Measurements from ENCODE around the gene KASH5.
A peak's percentile ranks its signal among the peaks of the same experiment; 100 is the strongest.
"Not testable (repeated sequence)": the region's sequence is repeated elsewhere in the genome, so short reads cannot be mapped to it uniquely, and the experiment has no call there.

The KASH5 gene

DNA sequence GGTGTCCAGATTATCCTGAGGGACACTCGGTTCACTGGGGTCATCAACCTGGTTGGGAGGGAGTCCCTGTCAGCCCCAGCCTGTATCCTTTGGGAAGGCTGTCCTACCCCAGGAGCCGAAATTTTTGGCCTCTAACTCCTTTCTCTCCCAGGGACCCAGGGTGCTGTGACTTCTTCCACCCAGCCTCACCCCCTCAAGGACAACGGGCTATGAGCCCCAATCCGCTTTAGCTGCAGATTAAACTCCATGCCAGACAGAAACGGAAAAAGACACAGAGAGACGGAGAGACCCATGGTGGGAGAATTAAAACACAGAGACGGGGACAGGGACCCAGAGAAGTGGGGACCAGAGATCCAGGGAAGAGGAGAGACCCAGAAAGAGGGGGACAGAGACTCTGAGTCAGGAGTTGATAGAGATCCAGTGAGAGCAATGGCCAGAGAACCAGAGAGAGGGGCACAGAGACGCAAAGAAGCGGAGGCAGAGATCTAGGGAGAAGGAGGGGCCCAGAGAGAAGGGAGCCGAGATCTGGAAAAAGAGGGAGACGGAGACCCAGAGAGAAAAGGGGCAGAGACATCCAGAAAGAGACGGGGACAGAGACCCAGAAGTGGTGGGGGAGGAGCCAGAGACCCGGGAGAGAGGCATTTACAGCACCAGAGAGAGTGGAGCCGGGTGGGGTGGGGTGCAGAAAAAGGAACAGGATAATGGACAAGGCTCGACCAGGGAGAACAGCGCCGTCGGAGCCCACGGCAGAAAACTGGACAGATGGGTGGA lies 52.6 kb downstream of the KASH5 start:
- peaks cover 25 to 38% (median 30%) of the 10 kb centered on the region in 10 experiments for H3K4me1 ChIP-seq
- peaks cover 69 to 74% (median 70%) of the 10 kb centered on the region in 11 experiments for H3K27me3 ChIP-seq
- H3K9me3 ChIP-seq (replicated peaks in 1 of 11): peaks cover 0 to 9% (median 0%) of the 10 kb centered on the region in 11 experiments; a peak in 3 of 22 replicates
- H3K4me3 ChIP-seq: peak overlapping the region; percentile 38 to 77 (median 52); a peak in 17 of 20 replicates
- no peaks in the 10 kb centered on the region for H3K36me3 ChIP-seq
- peaks cover 0 to 26% (median 4%) of the 10 kb centered on the region in 11 experiments; a peak in 6 of 22 replicates for H4K20me1 ChIP-seq
- H3K4me2 ChIP-seq: peak overlapping the region; percentile 66 to 98 (median 79)
- no peak for TF ChIP-seq Cebpa-rat (IDR thresholded peaks at IDR 0.05)
- 0 out of 22 replicates have a peak overlapping the region, but pooled peaks of 1 of the 11 experiments have one; percentile 3 for H3K9ac ChIP-seq
- H3K27ac ChIP-seq: no peak overlapping the region

DNA sequence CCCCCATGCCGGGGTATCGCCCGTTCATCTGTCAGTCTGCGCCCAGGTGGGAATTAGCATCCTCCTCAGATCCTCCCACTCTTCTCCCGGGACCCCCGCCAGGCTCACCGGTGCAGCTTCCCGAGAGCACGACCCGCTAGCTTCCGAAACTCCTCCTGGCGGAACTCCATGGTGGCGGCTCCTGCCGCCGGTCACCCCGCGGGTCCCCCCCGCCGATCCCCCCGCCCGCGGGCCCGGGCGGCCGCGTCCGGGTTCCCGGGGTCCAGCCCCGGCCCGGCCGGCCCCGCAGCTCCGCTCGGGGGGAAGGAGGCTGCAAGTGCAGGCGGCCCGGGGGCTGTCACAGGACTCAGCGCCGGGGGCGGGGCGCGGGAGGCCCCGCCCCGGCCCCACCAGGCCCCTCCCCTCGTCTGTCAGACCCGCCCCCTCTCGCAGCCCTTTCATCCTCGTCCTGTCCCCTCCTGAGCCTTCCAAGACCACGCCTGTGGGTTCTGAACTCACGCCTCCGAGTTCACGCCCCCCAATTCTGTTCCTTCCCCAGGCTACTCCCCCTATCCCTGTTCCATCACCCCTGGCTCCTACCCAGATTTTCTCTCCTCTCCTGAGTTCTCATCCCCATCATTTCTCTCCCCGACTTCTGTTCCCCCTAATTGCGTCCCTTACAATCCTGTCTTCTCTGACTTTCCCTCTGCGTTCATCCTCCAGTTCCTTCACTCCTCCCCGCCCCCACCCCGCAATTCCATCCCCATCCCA lies 53.3 kb downstream of the KASH5 start, which contains the start of gene SLC17A7:
Gene SLC17A7 (minus strand): TSS at position 318 of the 750 bp plus-strand sequence. CDS start 148 bp downstream, at position 170.
- Histone ChIP-seq H3K9ac (peak within 1 kb of the TSS in 1 of 11 experiments; percentile 3; a peak in 1 of 22 replicates), H3K27me3 (peaks cover 61 to 66% (median 62%) of the 10 kb centered on the region in 11 experiments), H3K36me3 (peaks cover 0 to 6% (median 2%) of the 10 kb centered on the region in 11 experiments; a peak in 10 of 22 replicates), H3K9me3 (replicated peaks in 1 of 11) (peaks cover 0 to 3% (median 0%) of the 10 kb centered on the region in 11 experiments; a peak in 2 of 22 replicates), H3K4me2 (peak within 1 kb of the TSS; percentile 66 to 98 (median 79)), H3K4me3 (peak within 1 kb of the TSS; percentile 49 to 77 (median 65); a peak in 19 of 20 replicates), H3K27ac (no peak within 1 kb of the TSS), H4K20me1 (peaks cover 0 to 20% (median 6%) of the 10 kb centered on the region in 11 experiments; a peak in 8 of 22 replicates), H3K4me1 (peaks cover 32 to 45% (median 36%) of the 10 kb centered on the region in 10 experiments)
- TF ChIP-seq Cebpa-rat (IDR thresholded peaks at IDR 0.05): no peak

DNA sequence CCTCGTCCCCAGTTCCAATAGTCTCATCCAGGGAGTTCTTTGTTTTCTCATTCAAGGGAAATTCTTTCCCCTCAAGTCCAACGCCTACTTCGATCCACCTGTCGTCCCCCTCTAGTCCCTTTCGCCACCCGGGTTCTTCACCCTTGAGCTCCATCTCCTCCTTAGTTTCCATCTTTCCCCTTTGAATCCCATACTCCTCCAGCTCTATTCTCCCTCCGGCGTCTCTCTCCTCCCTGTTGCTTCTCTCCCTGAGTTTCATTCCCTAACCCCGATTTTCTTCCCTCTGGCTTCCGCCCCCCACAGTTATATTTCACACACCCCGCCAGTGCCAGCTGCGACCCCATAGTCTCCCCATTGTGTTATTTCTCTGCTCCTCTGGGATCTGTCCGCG lies 53.9 kb downstream of the KASH5 start:
- peaks cover 38 to 51% (median 41%) of the 10 kb centered on the region in 10 experiments for H3K4me1 ChIP-seq
- no peak overlapping the region for H3K9ac ChIP-seq
- peaks cover 56 to 60% (median 57%) of the 10 kb centered on the region in 11 experiments for H3K27me3 ChIP-seq
- TF ChIP-seq Cebpa-rat (IDR thresholded peaks at IDR 0.05): no peak
- H4K20me1 ChIP-seq: peaks cover 0 to 25% (median 8%) of the 10 kb centered on the region in 11 experiments; a peak in 9 of 22 replicates
- H3K9me3 ChIP-seq (replicated peaks in 1 of 11): no peaks in the 10 kb centered on the region
- H3K4me2 ChIP-seq: peak overlapping the region; percentile 66 to 98 (median 79)
- H3K27ac ChIP-seq: no peak overlapping the region
- H3K4me3 ChIP-seq: peak overlapping the region; percentile 36 to 77 (median 65); a peak in 15 of 20 replicates
- peaks cover 3 to 11% (median 8%) of the 10 kb centered on the region in 11 experiments; a peak in 16 of 22 replicates for H3K36me3 ChIP-seq

DNA sequence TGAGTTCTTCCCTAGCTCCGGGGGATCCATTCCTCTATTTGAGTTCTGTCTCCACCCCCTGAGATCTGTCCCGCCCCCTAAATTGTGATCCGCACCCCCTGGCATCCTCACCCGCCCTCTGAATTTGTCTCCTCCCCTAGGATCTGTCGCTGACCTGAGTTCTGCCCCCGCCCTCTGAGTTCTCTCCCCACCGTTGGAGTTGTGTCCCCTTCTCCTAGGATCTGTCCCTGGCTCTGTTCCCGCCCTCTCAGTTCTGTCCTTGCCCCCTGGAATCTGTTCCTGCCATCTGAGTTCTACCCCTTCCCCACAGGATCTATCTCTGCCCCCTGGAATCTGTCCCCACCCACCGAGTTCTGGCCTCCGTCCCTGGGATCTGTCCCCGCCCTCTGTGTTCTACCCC lies 54.3 kb downstream of the KASH5 start:
- H3K4me3 ChIP-seq: peak overlapping the region; percentile 36 to 77 (median 65); a peak in 17 of 20 replicates
- TF ChIP-seq Cebpa-rat (IDR thresholded peaks at IDR 0.05): no peak
- peaks cover 6 to 15% (median 11%) of the 10 kb centered on the region in 11 experiments; a peak in 18 of 22 replicates for H3K36me3 ChIP-seq
- no peaks in the 10 kb centered on the region for H3K9me3 ChIP-seq (replicated peaks in 1 of 11)
- no peak overlapping the region; a peak in 1 of 22 replicates for H3K9ac ChIP-seq
- H3K4me2 ChIP-seq: peak overlapping the region; percentile 66 to 98 (median 79)
- H3K27ac ChIP-seq: no peak overlapping the region
- peaks cover 0 to 28% (median 12%) of the 10 kb centered on the region in 11 experiments; a peak in 9 of 22 replicates for H4K20me1 ChIP-seq
- H3K4me1 ChIP-seq: peaks cover 42 to 55% (median 45%) of the 10 kb centered on the region in 10 experiments
- peaks cover 52 to 56% (median 53%) of the 10 kb centered on the region in 11 experiments for H3K27me3 ChIP-seq

DNA sequence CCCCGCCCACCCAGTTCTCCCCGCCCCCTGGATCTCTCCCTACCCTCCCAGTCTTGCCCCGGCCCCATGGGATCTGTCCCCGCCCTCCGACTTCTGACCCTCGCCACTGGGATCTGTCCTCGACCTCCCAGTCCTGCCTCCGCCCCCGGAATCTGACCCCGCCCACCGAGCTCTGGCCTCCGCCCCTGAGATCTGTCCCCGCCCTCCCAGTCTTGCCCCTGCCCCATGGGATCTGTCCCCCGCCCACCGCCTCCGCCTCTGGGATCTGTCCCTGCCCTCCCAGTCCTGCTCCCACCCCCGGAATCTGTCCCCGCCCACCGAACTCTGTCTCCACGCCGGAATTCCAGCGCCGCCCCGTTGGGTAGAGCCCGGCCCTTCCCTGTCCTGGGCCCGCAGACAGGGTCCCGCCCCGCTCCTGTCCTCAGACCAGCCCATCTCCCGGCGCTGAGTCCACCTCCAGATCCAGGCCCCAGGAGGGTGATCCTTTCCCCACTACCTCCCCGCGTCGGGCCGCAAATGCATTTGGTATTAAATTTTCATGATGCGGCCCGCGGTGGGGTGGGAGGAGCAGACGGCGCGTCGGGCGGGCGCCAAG lies 54.8 kb downstream of the KASH5 start:
- Histone ChIP-seq H3K4me3 (peak overlapping the region; percentile 62 to 77 (median 68)), H3K27ac (peak overlapping the region in 10 of 11 experiments; percentile 4 to 67 (median 51); a peak in 19 of 22 replicates), H3K4me2 (peak overlapping the region; percentile 78 to 98 (median 94)), H3K36me3 (peaks cover 6 to 21% (median 15%) of the 10 kb centered on the region in 11 experiments; a peak in 20 of 22 replicates), H3K4me1 (peaks cover 47 to 60% (median 50%) of the 10 kb centered on the region in 10 experiments), H3K27me3 (peaks cover 46 to 51% (median 48%) of the 10 kb centered on the region in 11 experiments), H3K9me3 (replicated peaks in 1 of 11) (no peaks in the 10 kb centered on the region), H4K20me1 (peaks cover 0 to 31% (median 15%) of the 10 kb centered on the region in 11 experiments; a peak in 10 of 22 replicates), H3K9ac (peak overlapping the region; percentile 63 to 77 (median 74))
- no peak for TF ChIP-seq Cebpa-rat (IDR thresholded peaks at IDR 0.05)

DNA sequence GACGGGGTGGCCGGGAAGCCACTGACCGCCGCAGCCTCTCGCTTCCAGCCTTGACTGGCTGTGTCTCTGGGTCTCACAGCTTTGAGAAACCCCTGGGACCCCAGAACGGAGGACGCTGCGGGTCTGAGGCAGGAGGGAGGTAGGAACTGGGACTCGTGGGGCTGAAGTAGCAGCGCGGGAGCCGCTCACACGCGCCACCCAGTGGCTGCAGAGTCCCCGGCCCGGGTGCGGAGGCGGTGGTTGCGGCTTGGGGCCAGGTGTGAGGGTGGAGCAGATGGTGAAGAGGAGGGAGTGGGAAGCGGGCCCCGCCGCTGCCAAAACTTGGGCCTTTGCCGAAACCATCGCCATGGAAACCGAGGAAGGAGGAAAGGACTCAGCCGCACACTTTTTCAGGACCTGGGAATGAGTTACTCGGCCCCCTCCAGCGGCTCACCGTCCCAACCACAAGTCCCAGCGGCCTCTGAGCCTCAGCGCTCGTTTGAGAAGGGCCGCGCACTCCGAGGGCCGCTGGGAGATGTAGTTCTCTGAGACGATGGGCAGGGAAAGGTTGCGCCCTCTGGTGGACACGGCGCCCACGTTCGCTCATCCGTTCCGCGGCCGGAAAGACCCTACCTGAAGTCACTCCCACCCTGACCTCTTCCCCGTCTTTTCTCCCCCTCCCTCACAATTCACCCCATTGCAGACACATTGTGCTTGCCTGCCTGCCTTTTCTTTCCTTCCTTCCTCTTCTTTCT lies 55.5 kb downstream of the KASH5 start:
- H3K27me3 ChIP-seq: peaks cover 40 to 44% (median 41%) of the 10 kb centered on the region in 11 experiments
- peaks cover 54 to 67% (median 57%) of the 10 kb centered on the region in 10 experiments for H3K4me1 ChIP-seq
- H4K20me1 ChIP-seq: peaks cover 0 to 35% (median 17%) of the 10 kb centered on the region in 11 experiments; a peak in 10 of 22 replicates
- no peak for TF ChIP-seq Cebpa-rat (IDR thresholded peaks at IDR 0.05)
- peak overlapping the region; percentile 62 to 77 (median 68) for H3K4me3 ChIP-seq
- peak overlapping the region; percentile 63 to 77 (median 74) for H3K9ac ChIP-seq
- peak overlapping the region; percentile 78 to 98 (median 94) for H3K4me2 ChIP-seq
- peaks cover 13 to 27% (median 21%) of the 10 kb centered on the region in 11 experiments; a peak in 21 of 22 replicates for H3K36me3 ChIP-seq
- H3K27ac ChIP-seq: peak overlapping the region in 10 of 11 experiments; percentile 4 to 67 (median 51); a peak in 20 of 22 replicates
- H3K9me3 ChIP-seq (replicated peaks in 1 of 11): no peaks in the 10 kb centered on the region

DNA sequence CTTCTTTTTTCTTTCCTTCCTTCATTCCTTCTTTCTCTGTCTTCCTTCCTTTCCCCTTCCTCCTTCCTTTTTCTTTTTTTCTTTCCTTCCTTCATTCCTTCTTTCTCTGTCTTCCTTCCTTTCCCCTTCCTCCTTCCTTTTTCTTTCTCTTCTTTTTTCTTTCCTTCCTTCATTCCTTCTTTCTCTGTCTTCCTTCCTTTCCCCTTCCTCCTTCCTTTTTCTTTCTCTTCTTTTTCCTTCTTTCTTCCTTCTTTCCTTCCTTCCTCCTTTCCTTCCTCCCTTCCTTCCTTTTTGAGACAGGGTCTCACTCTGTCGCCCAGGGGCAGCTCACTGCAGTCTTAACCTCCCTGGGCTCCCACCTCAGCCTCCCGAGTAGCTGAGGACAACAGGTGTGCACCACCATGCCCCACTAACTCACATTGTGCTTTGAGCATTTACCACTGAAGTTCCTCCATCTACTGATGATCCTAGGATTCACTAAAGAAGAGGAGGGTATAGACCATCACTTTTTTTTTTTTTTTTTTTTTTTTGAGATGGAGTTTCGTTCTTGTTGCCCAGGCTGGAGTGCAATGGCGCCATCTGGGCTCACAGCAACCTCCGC lies 56.2 kb downstream of the KASH5 start:
- peak overlapping the region in 1 of 11 experiments; percentile 76; a peak in 4 of 22 replicates for H3K9ac ChIP-seq
- H3K4me2 ChIP-seq: peak overlapping the region; percentile 78 to 98 (median 94)
- H3K27ac ChIP-seq: peak overlapping the region in 1 of 11 experiments; percentile 64; a peak in 1 of 22 replicates
- H3K4me3 ChIP-seq: peak overlapping the region in 6 of 10 experiments; percentile 62 to 70 (median 66); a peak in 7 of 20 replicates
- H3K27me3 ChIP-seq: peaks cover 33 to 38% (median 34%) of the 10 kb centered on the region in 11 experiments
- H3K36me3 ChIP-seq: peaks cover 19 to 34% (median 28%) of the 10 kb centered on the region in 11 experiments
- H3K9me3 ChIP-seq (replicated peaks in 1 of 11): not testable (repeated sequence)
- peaks cover 60 to 74% (median 64%) of the 10 kb centered on the region in 10 experiments for H3K4me1 ChIP-seq
- peaks cover 0 to 35% (median 17%) of the 10 kb centered on the region in 11 experiments; a peak in 10 of 22 replicates for H4K20me1 ChIP-seq

Data from BLaER1 treated with 17β-estradiol and CSF1 and Interleukin-3, amounts not matched to agents 10 nM and 100 nM (cell line).